Jurkat, Clone E6-1 (cell line): ENCODE results near the gene NIT2.

Experiments used
- DNase-seq: peaks from one replicate; pipeline ENCODE4 v3.0.0-alpha.2; 2011; ENCODE audit warnings: low read depth, low spot score
- H3K4me3 ChIP-seq: 2 replicates; pipeline ENCODE4 v1.5.1; 2011; ENCODE audit warnings: mild to moderate bottlenecking, low read length, control low read depth, moderate library complexity

Gene NIT2

GRCh38 chr3:100384733-100385525, 50.4 kb downstream of the NIT2 start:
- H3K4me3 ChIP-seq: no peak overlapping the region
- DNase-seq: no peak

DNA sequence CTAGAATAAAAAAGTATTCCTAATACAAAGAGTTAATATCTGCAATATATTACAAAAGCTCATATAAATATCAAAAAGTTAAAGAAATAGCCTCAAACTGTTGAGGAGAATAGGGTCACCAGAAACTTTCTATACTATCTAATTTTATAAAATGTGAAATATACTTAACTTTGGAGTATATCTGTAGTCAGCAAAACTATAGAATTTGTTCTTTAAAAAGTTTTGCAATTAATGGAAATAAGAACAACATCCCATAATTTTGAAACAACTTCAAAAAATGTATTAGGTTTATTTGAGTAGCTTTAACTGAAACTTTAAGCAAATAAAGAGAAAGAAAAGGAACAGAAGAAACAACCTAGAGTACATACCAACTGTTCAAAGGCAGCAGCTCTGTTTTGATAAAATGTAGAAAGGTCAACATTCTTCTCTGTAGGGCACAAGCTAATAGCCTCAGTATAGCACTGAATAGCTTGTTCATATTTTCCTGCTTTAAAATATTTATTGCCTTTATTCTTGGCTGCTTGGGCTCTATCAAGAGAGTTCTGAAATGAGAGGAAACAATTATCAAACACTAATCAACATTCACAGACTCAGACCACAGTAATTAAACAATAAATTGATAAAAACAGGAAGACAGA, 52.0 kb downstream of the NIT2 start:
- no peak overlapping the region for H3K4me3 ChIP-seq

DNA sequence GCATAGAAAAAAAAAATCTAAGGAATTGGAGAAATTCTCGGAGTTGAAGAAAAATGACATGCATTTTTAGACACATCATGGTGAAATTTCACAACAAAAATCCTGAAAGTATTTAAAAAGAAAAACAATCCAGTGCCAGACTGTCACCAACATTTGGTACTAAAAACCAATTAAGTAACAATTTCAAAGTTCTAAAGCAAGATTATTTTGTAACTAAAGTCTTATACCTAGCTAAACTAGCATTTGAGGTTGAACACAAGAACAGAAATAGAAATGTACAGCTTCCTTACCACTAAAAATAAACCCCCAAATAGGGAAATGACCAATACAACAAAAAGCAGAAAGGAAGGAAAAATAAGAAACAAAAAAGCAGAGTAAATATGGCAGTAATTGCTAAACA, 54.5 kb downstream of the NIT2 start:
- no peak for DNase-seq
- no peak overlapping the region for H3K4me3 ChIP-seq

More for the DNA sequence above, 52.0 kb downstream of the NIT2 start:
- DNase-seq: no peak

DNA sequence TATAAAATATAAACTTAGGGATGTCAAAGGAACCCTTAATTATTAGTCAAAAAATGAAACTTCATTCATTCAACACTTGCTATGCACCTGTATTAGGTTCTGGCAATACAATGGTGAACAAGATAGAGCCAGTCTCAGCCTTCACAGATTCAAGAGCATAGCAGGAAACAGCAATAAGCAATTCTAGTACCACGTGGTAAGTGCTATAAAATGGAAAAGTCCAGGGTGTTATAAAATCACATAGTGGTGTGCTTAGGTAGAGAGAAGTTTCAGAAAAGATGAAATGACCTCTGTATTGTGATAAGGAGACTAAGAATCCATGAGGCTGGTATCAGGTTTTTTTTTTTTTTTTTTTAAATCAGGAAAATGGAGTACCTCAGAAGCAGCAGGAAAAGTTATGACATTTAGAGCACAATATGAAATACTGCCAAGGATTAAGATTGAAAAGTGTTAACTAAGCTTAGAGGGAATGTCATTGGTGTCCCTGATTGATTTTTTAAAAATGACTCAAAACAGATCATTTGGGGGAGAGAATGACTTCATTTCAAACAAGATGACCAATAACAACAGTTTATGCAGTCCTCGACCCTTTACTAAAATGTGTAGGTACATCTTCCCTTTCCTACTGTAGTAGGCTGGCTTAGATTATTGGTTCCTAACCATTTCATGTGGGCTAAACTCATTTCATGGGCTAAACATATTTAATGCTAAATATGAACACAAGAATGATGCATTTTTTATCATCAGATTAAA, 61.3 kb downstream of the NIT2 start:
- no peak overlapping the region for H3K4me3 ChIP-seq
- DNase-seq: no peak

GRCh38 chr3:100396967-100397366, 62.4 kb downstream of the NIT2 start:
- no peak overlapping the region for H3K4me3 ChIP-seq
- no peak for DNase-seq

- DNase-seq: no peak
Measured at GRCh38 chr3:100399341-100400071, 64.9 kb downstream of the NIT2 start.

DNA sequence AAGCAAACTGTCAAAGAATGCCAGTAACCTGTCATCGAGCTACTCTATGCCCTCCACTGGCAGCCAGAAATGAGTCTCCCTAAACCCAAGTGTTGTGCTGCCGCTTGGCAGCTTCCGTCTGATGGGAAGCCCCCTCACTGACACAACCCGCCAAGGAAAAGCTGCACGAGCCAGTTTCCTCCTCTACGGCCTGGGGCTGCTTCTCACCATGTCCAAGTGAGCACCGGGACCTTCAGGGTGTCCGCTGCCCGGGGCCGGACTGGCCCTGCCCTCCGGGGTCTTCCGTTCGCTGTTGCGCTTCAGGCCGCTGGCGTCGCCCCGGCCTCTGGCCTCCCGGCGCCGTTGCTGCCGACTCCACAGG, 65.8 kb downstream of the NIT2 start:
- no peak for DNase-seq

More at GRCh38 chr3:100399341-100400071, 64.9 kb downstream of the NIT2 start:
- H3K4me3 ChIP-seq: peak overlapping the region; percentile 91

DNA sequence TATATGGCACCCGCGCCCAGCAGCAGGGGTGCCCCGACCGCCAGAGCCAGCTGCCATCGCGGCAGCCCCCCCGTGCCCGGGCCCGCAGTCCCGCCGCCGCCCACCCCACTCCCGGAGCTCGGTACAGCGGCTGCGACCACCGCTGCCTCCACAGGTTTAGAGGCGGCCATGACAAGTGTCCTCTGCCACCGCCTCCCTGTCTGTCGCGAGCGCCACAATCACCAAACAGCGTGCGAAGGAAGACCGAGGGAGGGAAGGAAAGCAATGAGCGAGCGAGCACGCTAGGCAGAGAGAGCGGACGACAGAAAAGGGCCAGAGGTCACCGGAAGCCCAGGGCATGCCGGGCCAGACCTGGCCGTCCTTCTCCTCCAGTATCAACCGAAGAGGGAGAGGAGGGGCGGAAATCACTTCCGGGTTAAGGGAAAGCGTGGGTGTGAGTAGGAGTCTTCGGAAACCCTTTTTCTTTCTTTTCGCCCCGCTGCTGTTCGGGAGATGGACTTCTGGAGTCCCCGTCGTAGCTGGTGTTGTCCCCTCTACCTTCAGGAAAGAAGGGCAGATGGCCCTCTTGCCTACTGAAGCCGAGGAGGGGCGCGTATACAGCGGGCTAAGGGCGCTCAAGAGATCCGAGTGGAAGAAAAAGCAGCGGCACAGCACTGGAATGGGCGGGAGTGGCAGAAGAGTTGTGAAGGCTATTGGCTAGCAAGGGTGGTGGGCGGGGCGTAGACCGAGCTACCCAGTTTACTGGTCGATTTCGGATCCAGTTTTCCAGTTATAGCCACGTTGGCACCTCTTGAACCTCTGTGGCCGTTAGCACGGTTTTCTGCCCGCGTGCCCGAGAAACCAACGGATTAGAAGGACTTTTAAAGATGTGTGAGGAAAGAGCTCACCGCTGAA, 66.5 kb downstream of the NIT2 start, which contains the start of the genes LNP1 and TOMM70:
TSS of gene LNP1 (plus strand) at position 760 of the 894 bp plus-strand sequence. CDS start 28,191 bp downstream, outside the sequence.
TSS of gene TOMM70 (minus strand) at position 310 of the 894 bp plus-strand sequence. CDS start at position 170, 140 bp downstream.
- H3K4me3 ChIP-seq: peak within 1 kb of the TSS; percentile 91
- DNase-seq: peak; percentile 90

More for the DNA sequence above, 65.8 kb downstream of the NIT2 start:
- peak overlapping the region; percentile 91 for H3K4me3 ChIP-seq

- H3K4me3 ChIP-seq: peak overlapping the region; percentile 91
- no peak for DNase-seq
Measured at GRCh38 chr3:100401674-100402041, 67.1 kb downstream of the NIT2 start.

- DNase-seq: no peak
- H3K4me3 ChIP-seq: no peak overlapping the region
Measured at GRCh38 chr3:100402256-100402655, 67.7 kb downstream of the NIT2 start.

- no peak for DNase-seq
- H3K4me3 ChIP-seq: no peak overlapping the region
Measured at GRCh38 chr3:100402891-100403290, 68.3 kb downstream of the NIT2 start.

GRCh38 chr3:100403362-100404249, 69.0 kb downstream of the NIT2 start:
- H3K4me3 ChIP-seq: no peak overlapping the region
- no peak for DNase-seq

- H3K4me3 ChIP-seq: no peak overlapping the region
Measured at GRCh38 chr3:100404250-100404548, 69.6 kb downstream of the NIT2 start.

DNA sequence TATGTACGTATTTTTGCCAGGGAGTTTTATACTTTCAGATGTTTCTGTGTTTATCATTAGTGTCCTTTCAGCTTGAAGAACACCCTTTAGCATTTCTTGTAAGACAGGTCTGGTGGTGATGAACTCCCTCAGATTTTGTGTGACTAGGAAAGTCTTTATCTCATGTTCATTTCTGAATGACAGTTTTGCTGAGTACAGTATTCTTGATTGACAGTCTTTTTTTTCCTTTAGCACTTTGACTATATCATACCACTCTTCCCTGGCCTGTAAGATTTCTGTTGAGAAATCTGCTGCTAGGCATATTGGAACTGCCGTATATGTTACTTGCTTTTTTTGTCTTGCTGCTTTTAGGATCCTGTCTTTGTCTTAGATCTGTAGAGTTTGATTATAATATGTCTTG, 72.6 kb downstream of the NIT2 start:
- H3K4me3 ChIP-seq: no peak overlapping the region

More at GRCh38 chr3:100404250-100404548, 69.6 kb downstream of the NIT2 start:
- no peak for DNase-seq

GRCh38 chr3:100407977-100408532, 73.5 kb downstream of the NIT2 start:
- H3K4me3 ChIP-seq: no peak overlapping the region
- DNase-seq: no peak

More for the DNA sequence above, 72.6 kb downstream of the NIT2 start:
- DNase-seq: no peak
